Coronary artery (tissue), 2 donors: ENCODE data around the gene THADA.

Experiments used
- DNase-seq: peaks from one replicate; pipeline ENCODE4 v3.0.0-alpha.2; 2017; ENCODE audit warnings: low spot score
- H3K27ac ChIP-seq, 2 donors: fragments of 200-600 bp; sonication (generic); one replicate each; pipeline ENCODE4 v1.5.1; 2016 to 2019
- H3K4me3 ChIP-seq: fragments of 200-600 bp; sonication (generic); 2 replicates; pipeline ENCODE4 v1.5.1; 2016; ENCODE audit warnings: mild to moderate bottlenecking, moderate library complexity
- CTCF ChIP-seq: fragments of 200-600 bp; sonication (generic); IDR thresholded peaks from one replicate; pipeline ENCODE4 v1.5.1; 2019; ENCODE audit warnings: antibody characterized with exemption

Gene THADA

GRCh38 chr2:43367012-43367782 lies 228.6 kb downstream of the THADA start:
- no peak for DNase-seq
- no peak for TF ChIP-seq CTCF

GRCh38 chr2:43363120-43363519 lies 232.7 kb downstream of the THADA start:
- Histone ChIP-seq H3K4me3 (no peak overlapping the region), H3K27ac (no peak overlapping the region)
- no peak for TF ChIP-seq CTCF
- no peak for DNase-seq

More at GRCh38 chr2:43367012-43367782, 228.6 kb downstream of the THADA start:
- no peak overlapping the region for H3K4me3 ChIP-seq
- no peak overlapping the region for H3K27ac ChIP-seq

- no peak overlapping the region for H3K4me3 ChIP-seq
- H3K27ac ChIP-seq, result no peak overlapping the region
- no peak for TF ChIP-seq CTCF
- DNase-seq, result no peak
Observed at GRCh38 chr2:43361286-43361685, 234.6 kb downstream of the THADA start.

- DNase-seq, result no peak
- H3K27ac ChIP-seq, result no peak overlapping the region
- no peak overlapping the region for H3K4me3 ChIP-seq
- TF ChIP-seq CTCF, result no peak
Observed at GRCh38 chr2:43360137-43360536, 235.7 kb downstream of the THADA start.

- no peak for DNase-seq
- TF ChIP-seq CTCF, result no peak
- no peak overlapping the region for H3K4me3 ChIP-seq
- H3K27ac ChIP-seq, result no peak overlapping the region
Observed at GRCh38 chr2:43358410-43359201, 237.2 kb downstream of the THADA start.

- TF ChIP-seq CTCF, result no peak
- DNase-seq, result no peak
- Histone ChIP-seq H3K27ac (no peak overlapping the region), H3K4me3 (no peak overlapping the region)
Observed at GRCh38 chr2:43356774-43357173, 239.1 kb downstream of the THADA start.
